HEK293T (cell line): Measurements from ENCODE around the gene DNMT3B.

ENCODE experiments used
- CTCF ChIA-PET: fragments of 350-600 bp; formaldehyde crosslinking; extraction: SDS; loops from one replicate; lab custom pipeline; 2021; ENCODE audit warnings: antibody characterized with exemption, inconsistent platforms; lab: Yijun Ruan, JAX
- POLR2A ChIA-PET: fragments of 350-600 bp; formaldehyde crosslinking; extraction: SDS; loops from one replicate; lab custom pipeline; 2020; ENCODE audit warnings: antibody characterized with exemption, inconsistent platforms; lab: Yijun Ruan, JAX
- DNase-seq: peaks from one replicate; pipeline ENCODE4 v3.0.0; 2012; ENCODE audit warnings: mixed read lengths; ENCODE audit errors: extremely low spot score
- ARNT ChIP-seq: fragments of 450-650 bp; IDR thresholded peaks from 2 replicates; pipeline ENCODE4 v1.6.1; 2017; ENCODE audit warnings: mild to moderate bottlenecking
- BHLHE40 ChIP-seq: fragments of 450-650 bp; IDR thresholded peaks from 2 replicates; pipeline ENCODE4 v1.6.1; 2016; ENCODE audit warnings: mild to moderate bottlenecking, moderate library complexity, borderline replicate concordance
- CTBP1 ChIP-seq: fragments of 450-650 bp; IDR thresholded peaks from 2 replicates; pipeline ENCODE4 v1.6.1; 2016; ENCODE audit warnings: borderline replicate concordance
- ELF4 ChIP-seq: fragments of 450-650 bp; IDR thresholded peaks from 2 replicates; pipeline ENCODE4 v1.6.1; 2017; ENCODE audit warnings: antibody characterized with exemption
- FOXA1 ChIP-seq: fragments of 450-650 bp; IDR thresholded peaks from 2 replicates; pipeline ENCODE4 v1.6.1; 2016; ENCODE audit warnings: mild to moderate bottlenecking
- FOXK2 ChIP-seq: fragments of 450-650 bp; IDR thresholded peaks from 2 replicates; pipeline ENCODE4 v1.6.1; 2016; ENCODE audit warnings: mild to moderate bottlenecking
- FOXM1 ChIP-seq: fragments of 450-650 bp; IDR thresholded peaks from 2 replicates; pipeline ENCODE4 v1.6.1; 2017; ENCODE audit warnings: mild to moderate bottlenecking, borderline replicate concordance
- HDGF ChIP-seq: fragments of 450-650 bp; IDR thresholded peaks from 2 replicates; pipeline ENCODE4 v1.6.1; 2017; ENCODE audit warnings: antibody characterized with exemption, borderline replicate concordance
- L3MBTL2 ChIP-seq: fragments of 450-650 bp; conservative IDR thresholded peaks from 2 replicates; pipeline ENCODE4 v1.6.1; 2016; ENCODE audit warnings: mild to moderate bottlenecking
- LEF1 ChIP-seq: fragments of 450-650 bp; IDR thresholded peaks from 2 replicates; pipeline ENCODE4 v1.6.1; 2017; ENCODE audit warnings: mild to moderate bottlenecking, borderline replicate concordance
- NFRKB ChIP-seq: fragments of 450-650 bp; IDR thresholded peaks from 2 replicates; pipeline ENCODE4 v1.6.1; 2016; ENCODE audit warnings: mild to moderate bottlenecking, moderate library complexity
- PKNOX1 ChIP-seq: fragments of 450-650 bp; IDR thresholded peaks from 2 replicates; pipeline ENCODE4 v1.6.1; 2016
- SP1 ChIP-seq: fragments of 450-650 bp; IDR thresholded peaks from 2 replicates; pipeline ENCODE4 v1.6.1; 2017
- SUZ12 ChIP-seq: fragments of 450-650 bp; IDR thresholded peaks from 2 replicates; pipeline ENCODE4 v1.6.1; 2016; ENCODE audit warnings: mild to moderate bottlenecking
- TARDBP ChIP-seq: fragments of 450-650 bp; IDR thresholded peaks from 2 replicates; pipeline ENCODE4 v1.6.1; 2016
- ZNF384 ChIP-seq: fragments of 450-650 bp; IDR thresholded peaks from 2 replicates; pipeline ENCODE4 v1.6.1; 2016

The DNMT3B gene

DNA sequence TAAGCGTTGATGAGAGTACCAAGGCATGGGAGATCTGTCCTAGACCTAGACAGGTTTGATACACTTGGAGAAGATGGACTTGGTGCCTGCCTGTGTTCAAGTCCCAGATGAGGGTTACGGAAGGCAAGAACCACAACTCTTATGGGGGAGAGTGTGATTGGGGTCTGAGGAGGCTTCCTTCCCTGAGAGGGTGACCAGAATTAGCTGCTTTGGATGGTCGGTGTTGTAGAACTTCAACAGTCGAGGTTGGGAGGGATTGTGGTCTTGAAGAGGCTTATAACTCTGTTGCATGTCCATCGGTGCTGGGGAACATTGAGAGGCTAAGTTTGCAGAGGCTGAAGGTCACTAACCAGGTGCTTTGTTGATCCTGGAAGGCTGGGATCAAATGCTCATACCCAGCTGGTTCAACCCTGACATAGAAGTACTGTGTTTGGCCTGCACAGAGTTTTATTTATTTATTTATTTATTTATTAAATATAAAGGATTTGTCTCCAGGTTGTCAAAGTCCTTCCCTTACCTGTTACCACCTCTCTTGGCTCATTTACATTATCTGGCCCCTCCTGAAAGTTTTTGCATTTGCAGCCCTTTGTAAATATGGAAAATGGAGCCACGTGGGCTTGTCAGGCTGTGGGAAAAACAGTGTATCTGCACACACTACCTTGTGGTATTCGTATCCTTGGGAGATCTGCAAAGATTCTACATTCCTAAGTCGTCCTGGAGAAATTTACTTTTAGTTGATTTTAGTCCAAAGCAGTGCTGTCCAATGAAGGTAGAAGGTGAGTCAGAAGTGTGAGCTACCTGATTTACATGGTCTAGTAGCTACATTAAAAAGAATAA lies 80.7 kb downstream of the DNMT3B start:
- ChIA-PET POLR2A (no interaction called here), CTCF (no interaction called here)
- no peak for DNase-seq
- TF ChIP-seq ARNT (no peak), BHLHE40 (no peak), TARDBP (no peak), CTBP1 (no peak), LEF1 (no peak)

DNA sequence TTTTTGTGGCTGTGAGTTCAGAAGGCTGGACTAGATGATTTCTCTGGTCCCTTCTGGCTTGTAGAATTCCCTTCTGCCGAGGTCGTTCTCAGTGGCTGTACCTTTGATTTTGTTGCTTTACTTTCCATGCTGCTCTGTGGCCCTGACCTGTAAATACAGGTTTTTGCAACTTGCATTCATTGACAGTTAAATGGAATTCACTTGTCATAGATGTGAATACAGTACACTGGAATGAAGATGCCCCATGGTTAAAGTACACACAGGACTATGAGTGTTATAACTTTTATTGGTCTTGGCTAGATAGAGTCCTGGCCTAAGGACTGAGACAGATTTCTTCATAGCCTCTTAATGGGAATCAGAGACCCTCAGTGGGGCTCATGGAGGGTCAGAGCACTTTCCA lies 83.6 kb downstream of the DNMT3B start:
- ChIA-PET CTCF (no interaction called here), POLR2A (no interaction called here)
- no peak for DNase-seq
- TF ChIP-seq PKNOX1 (no peak), ARNT (no peak), FOXA1 (no peak), SUZ12 (no peak), LEF1 (no peak), ZNF384 (no peak), BHLHE40 (no peak), NFRKB (no peak), TARDBP (no peak), ELF4 (no peak), HDGF (no peak), FOXM1 (no peak), CTBP1 (no peak), L3MBTL2 (no peak), SP1 (no peak), FOXK2 (no peak)

- ChIA-PET POLR2A (no interaction called here), CTCF (no interaction called here)
- no peak for DNase-seq
- TF ChIP-seq LEF1 = no peak
- TF ChIP-seq SP1 = no peak
- TF ChIP-seq ARNT = no peak
- no peak for TF ChIP-seq SUZ12
These were observed 84.7 kb downstream of the DNMT3B start for GRCh38 chr20:32846852-32847251.

DNA sequence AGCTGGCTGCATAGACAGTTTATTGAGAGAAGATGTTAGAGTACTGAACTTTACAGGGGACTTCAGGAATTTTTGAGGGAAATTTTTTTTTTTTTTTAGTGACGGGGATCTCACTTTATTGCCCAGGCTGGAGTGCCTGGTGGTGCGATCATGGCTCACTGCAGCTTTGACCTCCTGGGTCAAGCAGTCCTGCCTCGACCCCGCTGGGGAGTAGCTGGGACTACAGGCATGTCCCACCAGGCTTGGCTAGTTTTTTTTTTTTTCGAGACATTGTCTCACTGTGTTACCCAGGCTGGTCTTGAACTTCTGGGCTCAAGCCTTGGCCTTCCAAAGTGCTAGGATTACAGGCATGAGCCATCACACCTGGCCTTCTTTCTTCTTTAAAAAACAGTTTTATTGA lies 85.8 kb downstream of the DNMT3B start:
- DNase-seq = no peak
- TF ChIP-seq BHLHE40 (no peak), ZNF384 (no peak), PKNOX1 (no peak), TARDBP (no peak), FOXA1 (no peak), ARNT (no peak), FOXM1 (no peak), LEF1 (no peak), ELF4 (no peak), CTBP1 (no peak), SP1 (no peak), FOXK2 (no peak), L3MBTL2 (no peak), NFRKB (no peak), HDGF (no peak), SUZ12 (no peak)
- CTCF ChIA-PET = interaction anchor here (0.6 kb wide), 2 partner anchors 11 to 288 kb away, joined by 3 to 4 read pairs; partner anchors contain the start of gene EFCAB8
- POLR2A ChIA-PET = no interaction called here

GRCh38 chr20:32848846-32849245 lies 86.7 kb downstream of the DNMT3B start:
- TF ChIP-seq CTBP1 = no peak
- TF ChIP-seq TARDBP = no peak
- TF ChIP-seq BHLHE40 = no peak
- TF ChIP-seq FOXA1 = no peak
- no peak for TF ChIP-seq LEF1
- no peak for TF ChIP-seq SP1
- CTCF ChIA-PET = no interaction called here
- DNase-seq = no peak
- POLR2A ChIA-PET = no interaction called here

GRCh38 chr20:32849577-32849976 lies 87.4 kb downstream of the DNMT3B start:
- no peak for TF ChIP-seq SUZ12
- TF ChIP-seq ZNF384 = no peak
- TF ChIP-seq SP1 = no peak
- TF ChIP-seq ELF4 = no peak
- no peak for TF ChIP-seq BHLHE40
- TF ChIP-seq L3MBTL2 = no peak
- no peak for DNase-seq
- POLR2A ChIA-PET = no interaction called here
- CTCF ChIA-PET = no interaction called here

- DNase-seq = no peak
- no peak for TF ChIP-seq ELF4
- no peak for TF ChIP-seq CTBP1
- ChIA-PET POLR2A (no interaction called here), CTCF (no interaction called here)
These were observed 93.2 kb downstream of the DNMT3B start for GRCh38 chr20:32855387-32855786.

DNA sequence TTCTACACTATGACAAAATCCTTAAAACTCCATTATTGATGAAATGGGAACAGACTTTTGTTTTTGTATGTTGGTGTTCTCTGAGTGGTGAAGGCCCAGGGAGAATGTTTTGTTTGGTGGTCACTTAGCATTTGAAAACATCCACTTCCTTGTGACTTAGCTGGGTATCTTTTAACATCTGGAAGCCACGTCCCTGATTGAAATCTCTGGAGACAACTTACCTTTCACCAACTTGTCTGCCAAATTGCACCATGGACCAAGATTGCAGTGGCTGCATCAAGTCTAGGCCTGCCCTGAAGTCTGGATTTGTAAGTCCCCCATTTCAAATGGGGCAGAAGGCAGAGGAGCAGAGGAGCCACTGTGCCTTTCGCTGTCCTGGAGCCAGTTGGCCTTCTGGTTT lies 96.0 kb downstream of the DNMT3B start:
- CTCF ChIA-PET = no interaction called here
- TF ChIP-seq NFRKB = no peak
- POLR2A ChIA-PET = no interaction called here
- DNase-seq = no peak
